Ectodermal cell (in vitro differentiated cells): ENCODE results near the gene TSPOAP1.

Experiments
- H3K27ac ChIP-seq: 2 replicates; pipeline ENCODE4 v1.7.0; 2013; ENCODE audit warnings: mild to moderate bottlenecking, low read depth, low read length; ENCODE audit not compliant: insufficient read depth, poor library complexity, severe bottlenecking
- H3K27me3 ChIP-seq: 2 replicates; pipeline ENCODE4 v1.7.0; 2013; ENCODE audit warnings: mild to moderate bottlenecking, low read length; ENCODE audit not compliant: insufficient read depth, control insufficient read depth, poor library complexity, severe bottlenecking
- H3K36me3 ChIP-seq: one replicate; pipeline ENCODE4 v1.7.0; 2013; ENCODE audit warnings: low read length; ENCODE audit not compliant: control insufficient read depth, insufficient read depth
- H3K4me1 ChIP-seq: one replicate; pipeline ENCODE4 v1.7.0; 2013; ENCODE audit warnings: low read length; ENCODE audit not compliant: control insufficient read depth, insufficient read depth
- H3K4me3 ChIP-seq: 2 replicates; pipeline ENCODE4 v1.7.0; 2013; ENCODE audit warnings: low read depth, low read length, control low read depth; ENCODE audit not compliant: insufficient read depth
- H3K9me3 ChIP-seq: 2 replicates; pipeline ENCODE4 v1.7.0; 2013; ENCODE audit warnings: mild to moderate bottlenecking, low read length, moderate library complexity; ENCODE audit not compliant: control insufficient read depth
- WGBS, 2 experiments: methylation state at CpG; one replicate each; pipeline ENCODE4 v1.1.7; 2013; ENCODE audit warnings: missing lambda C conversion rate in 2 of 2; 5-methylcytosine and 5-hydroxymethylcytosine counted together

Gene TSPOAP1

GRCh38 chr17:58279736-58280479 lies 48.7 kb downstream of the TSPOAP1 start:
- no peaks in the 10 kb centered on the region for H3K9me3 ChIP-seq
- H3K27ac ChIP-seq: no peak overlapping the region
- no peaks in the 10 kb centered on the region for H3K27me3 ChIP-seq
- H3K4me3 ChIP-seq: no peak overlapping the region
- H3K4me1 ChIP-seq: peaks cover 4% of the 10 kb centered on the region
- no peaks in the 10 kb centered on the region for H3K36me3 ChIP-seq
- WGBS, 2 experiments: 91 to 92% methylated on average over 16 of the region's 16 CpGs

- no peak overlapping the region for H3K4me3 ChIP-seq
- whole genome bisulfite sequencing, 2 experiments: 87 to 88% methylated on average over 60 of the region's 60 CpGs
- H3K36me3 ChIP-seq: no peaks in the 10 kb centered on the region
- H3K27ac ChIP-seq: no peak overlapping the region
- no peaks in the 10 kb centered on the region for H3K9me3 ChIP-seq
- H3K27me3 ChIP-seq: no peaks in the 10 kb centered on the region
- no peaks in the 10 kb centered on the region for H3K4me1 ChIP-seq
Observed at GRCh38 chr17:58279016-58279711, 49.4 kb downstream of the TSPOAP1 start.

GRCh38 chr17:58278661-58279015 lies 50.0 kb downstream of the TSPOAP1 start:
- Histone ChIP-seq H3K27me3 (no peaks in the 10 kb centered on the region), H3K36me3 (no peaks in the 10 kb centered on the region), H3K27ac (no peak overlapping the region), H3K4me1 (no peaks in the 10 kb centered on the region), H3K9me3 (no peaks in the 10 kb centered on the region), H3K4me3 (no peak overlapping the region)
- 90 to 91% methylated on average over 5 of the region's 5 CpGs for WGBS, 2 experiments

GRCh38 chr17:58277802-58278595 lies 50.6 kb downstream of the TSPOAP1 start:
- no peaks in the 10 kb centered on the region for H3K4me1 ChIP-seq
- no peaks in the 10 kb centered on the region for H3K36me3 ChIP-seq
- H3K9me3 ChIP-seq: no peaks in the 10 kb centered on the region
- WGBS, 2 experiments: 93 to 94% methylated on average over 35 to 36 of the region's 36 CpGs
- H3K27ac ChIP-seq: no peak overlapping the region
- no peak overlapping the region for H3K4me3 ChIP-seq
- H3K27me3 ChIP-seq: no peaks in the 10 kb centered on the region

GRCh38 chr17:58277107-58277801 lies 51.3 kb downstream of the TSPOAP1 start:
- Histone ChIP-seq H3K4me1 (no peaks in the 10 kb centered on the region), H3K27me3 (no peaks in the 10 kb centered on the region)
- 74 to 78% methylated on average over 5 of the region's 5 CpGs for WGBS, 2 experiments

GRCh38 chr17:58276423-58276822 lies 52.2 kb downstream of the TSPOAP1 start:
- 54% methylated on average over 2 of the region's 2 CpGs for WGBS, 2 experiments
- no peaks in the 10 kb centered on the region for H3K4me1 ChIP-seq
- H3K9me3 ChIP-seq: no peaks in the 10 kb centered on the region
- no peaks in the 10 kb centered on the region for H3K27me3 ChIP-seq
- no peak overlapping the region for H3K27ac ChIP-seq
- H3K4me3 ChIP-seq: no peak overlapping the region
- H3K36me3 ChIP-seq: no peaks in the 10 kb centered on the region

More at GRCh38 chr17:58277107-58277801, 51.3 kb downstream of the TSPOAP1 start:
- Histone ChIP-seq H3K4me3 (no peak overlapping the region), H3K27ac (no peak overlapping the region), H3K36me3 (no peaks in the 10 kb centered on the region), H3K9me3 (no peaks in the 10 kb centered on the region)

- no peak overlapping the region for H3K27ac ChIP-seq
- no peaks in the 10 kb centered on the region for H3K4me1 ChIP-seq
- no peaks in the 10 kb centered on the region for H3K36me3 ChIP-seq
- H3K4me3 ChIP-seq: no peak overlapping the region
- no peaks in the 10 kb centered on the region for H3K27me3 ChIP-seq
- WGBS, 2 experiments: 93% methylated on average over 10 of the region's 10 CpGs
- no peaks in the 10 kb centered on the region for H3K9me3 ChIP-seq
Observed at GRCh38 chr17:58275417-58275816, 53.2 kb downstream of the TSPOAP1 start.

GRCh38 chr17:58273453-58274104 lies 55.0 kb downstream of the TSPOAP1 start:
- 94% methylated on average over 15 of the region's 15 CpGs for WGBS, 2 experiments

DNA sequence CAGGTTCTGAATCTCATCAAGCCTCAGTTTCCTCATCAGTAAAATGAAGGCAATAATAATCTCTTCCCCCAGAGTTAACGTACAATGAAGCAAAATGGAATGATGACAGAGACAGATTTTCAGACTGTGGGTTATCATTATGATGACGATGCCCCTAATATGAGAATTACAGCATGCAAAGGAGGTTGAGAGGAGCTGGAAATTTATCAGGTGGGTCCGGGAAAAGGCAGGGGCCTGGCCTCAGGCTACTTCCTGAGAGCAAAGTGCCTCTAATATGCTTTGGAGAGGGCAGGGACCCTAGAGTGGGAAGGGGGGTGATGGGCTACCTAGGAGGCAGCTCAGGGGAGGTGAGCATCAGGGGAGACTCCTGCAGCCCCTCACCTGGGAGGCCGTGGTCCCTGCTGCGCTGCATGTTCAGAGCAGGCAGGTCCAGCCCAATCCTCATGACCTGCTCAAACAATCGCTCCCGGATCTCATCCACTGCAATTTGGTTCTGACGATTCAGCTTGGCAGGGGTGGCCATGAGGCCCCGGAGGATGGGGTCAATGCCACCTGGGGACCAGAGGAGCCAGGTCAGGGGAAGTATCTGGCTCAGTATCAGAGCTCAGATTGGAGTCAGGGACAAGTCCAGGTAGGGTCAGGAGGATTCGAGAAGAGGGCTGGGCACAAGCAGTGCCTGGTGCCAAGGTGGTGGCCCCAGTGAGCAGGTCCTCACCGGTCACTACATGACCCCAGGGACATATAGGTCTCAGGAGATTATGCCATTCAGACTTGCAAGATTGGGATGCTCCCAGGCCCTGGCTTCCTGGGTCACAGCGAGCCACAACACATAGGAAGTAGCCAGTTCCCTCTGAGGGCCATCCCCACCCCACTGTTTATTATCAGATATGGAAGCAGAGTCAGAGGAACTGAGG lies 56.0 kb downstream of the TSPOAP1 start:
- H3K27me3 ChIP-seq: no peaks in the 10 kb centered on the region
- no peaks in the 10 kb centered on the region for H3K9me3 ChIP-seq
- H3K27ac ChIP-seq: no peak overlapping the region
- H3K4me1 ChIP-seq: no peaks in the 10 kb centered on the region
- H3K4me3 ChIP-seq: no peak overlapping the region
- WGBS, 2 experiments: 90 to 94% methylated on average over 12 of the region's 12 CpGs
- H3K36me3 ChIP-seq: no peaks in the 10 kb centered on the region

More at GRCh38 chr17:58273453-58274104, 55.0 kb downstream of the TSPOAP1 start:
- Histone ChIP-seq H3K4me1 (no peaks in the 10 kb centered on the region), H3K4me3 (no peak overlapping the region), H3K27me3 (no peaks in the 10 kb centered on the region), H3K9me3 (no peaks in the 10 kb centered on the region), H3K27ac (no peak overlapping the region), H3K36me3 (no peaks in the 10 kb centered on the region)
